ENCODE data around the gene FAM168B.
A peak's percentile ranks its signal among the peaks of the same experiment; 100 is the strongest.

Gene FAM168B

GRCh38 chr2:131054488-131054887, 38.8 kb downstream of the FAM168B start:
- no peak for DNase-seq

DNA sequence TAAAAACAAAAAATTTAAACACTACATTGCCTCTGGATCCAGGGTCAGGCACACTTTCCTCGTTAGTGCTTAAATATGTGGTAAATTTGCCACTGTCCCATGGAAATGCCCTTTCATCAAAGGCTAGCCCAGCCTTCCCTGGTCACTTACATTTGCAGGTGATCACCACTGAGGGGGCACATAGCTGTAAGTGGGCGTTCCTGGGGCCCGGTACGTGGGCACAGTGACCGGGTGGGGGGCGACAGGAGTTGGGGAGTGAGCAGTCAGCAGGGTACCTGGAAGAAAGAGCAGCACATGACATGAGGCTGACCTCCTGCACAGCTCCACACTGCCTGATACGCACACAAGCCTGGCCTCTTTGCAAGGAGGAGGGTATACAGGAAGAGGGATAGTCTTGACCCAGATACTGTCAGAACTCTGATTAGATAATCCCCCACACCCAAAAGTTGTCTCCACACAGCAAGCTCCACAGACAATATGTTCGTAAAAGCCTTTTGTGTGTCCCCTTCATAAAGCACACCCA, 40.5 kb downstream of the FAM168B start:
- no peak for DNase-seq

DNA sequence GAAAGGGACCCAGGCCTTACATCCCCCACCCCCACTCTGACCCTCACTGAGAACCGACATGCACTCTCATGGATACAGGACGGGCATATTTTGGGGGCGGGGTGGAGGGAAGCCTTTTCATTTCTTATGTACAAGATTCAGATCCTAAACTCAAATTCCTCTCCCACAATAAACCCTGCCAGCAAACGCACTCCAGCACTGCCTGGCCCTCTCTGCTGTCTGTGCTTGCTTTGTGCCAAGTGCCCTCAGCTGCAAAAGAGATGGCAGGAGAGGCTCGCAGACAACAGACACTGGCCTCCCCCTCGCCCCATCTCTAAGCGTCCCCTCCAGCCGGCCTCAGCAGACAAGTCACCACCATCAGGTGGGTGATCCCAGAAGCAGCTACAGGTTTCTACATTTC, 42.4 kb downstream of the FAM168B start:
- no peak for DNase-seq

GRCh38 chr2:131049150-131049718, 44.0 kb downstream of the FAM168B start:
- no peak for DNase-seq

DNA sequence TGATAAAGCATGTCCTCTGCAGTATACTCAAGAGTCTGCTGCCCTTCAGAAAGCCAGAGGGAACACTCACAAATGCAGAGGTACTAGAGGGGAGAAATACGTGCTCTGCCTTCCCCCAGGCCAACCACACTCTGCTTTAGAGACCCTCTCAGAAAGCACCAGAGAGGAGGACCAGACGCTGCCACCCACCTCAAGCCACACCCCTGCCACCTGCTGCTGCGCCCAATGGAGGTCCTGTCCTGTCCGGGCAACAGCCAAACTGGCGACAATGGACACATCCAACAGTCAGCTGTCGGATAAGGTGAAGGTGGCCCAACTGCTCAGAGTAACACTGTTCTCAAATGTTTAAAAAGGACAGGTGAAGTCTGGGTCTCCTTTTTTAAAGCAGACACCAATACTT, 44.6 kb downstream of the FAM168B start:
- no peak for DNase-seq

DNA sequence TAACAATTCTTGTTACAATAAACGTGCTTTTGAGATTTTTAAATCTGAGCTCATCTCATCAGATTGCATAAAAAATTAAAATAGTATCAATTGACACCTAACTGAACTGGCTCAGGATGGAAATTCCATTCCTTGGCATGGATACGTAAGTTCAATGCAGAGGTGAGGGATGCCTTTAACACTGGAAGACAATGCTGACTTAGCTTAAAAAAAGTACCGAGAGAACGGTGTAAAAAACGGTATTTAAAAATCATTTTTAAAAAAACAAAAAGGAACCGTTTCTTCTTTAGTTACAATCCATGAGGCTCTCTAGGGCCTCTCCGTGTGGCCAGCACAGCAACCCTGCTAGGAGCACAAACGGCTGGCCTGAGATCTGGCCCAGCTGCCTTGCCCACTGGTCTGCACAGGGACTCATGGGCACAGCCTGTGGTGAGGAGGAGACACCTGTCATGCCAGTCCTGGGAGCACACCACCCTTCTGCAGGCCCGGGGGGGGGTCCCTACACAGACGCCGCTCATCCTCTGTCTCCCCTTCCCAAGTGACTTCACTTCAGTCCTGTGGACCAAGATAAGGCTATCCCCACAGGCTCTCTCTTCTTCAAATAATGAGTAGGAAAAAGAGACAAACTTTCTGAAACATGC, 45.2 kb downstream of the FAM168B start:
- DNase-seq, result no peak

GRCh38 chr2:131046918-131047652, 46.2 kb downstream of the FAM168B start:
- DNase-seq, result no peak

- DNase-seq, result no peak
Observed at GRCh38 chr2:131046028-131046917, 47.0 kb downstream of the FAM168B start.

DNA sequence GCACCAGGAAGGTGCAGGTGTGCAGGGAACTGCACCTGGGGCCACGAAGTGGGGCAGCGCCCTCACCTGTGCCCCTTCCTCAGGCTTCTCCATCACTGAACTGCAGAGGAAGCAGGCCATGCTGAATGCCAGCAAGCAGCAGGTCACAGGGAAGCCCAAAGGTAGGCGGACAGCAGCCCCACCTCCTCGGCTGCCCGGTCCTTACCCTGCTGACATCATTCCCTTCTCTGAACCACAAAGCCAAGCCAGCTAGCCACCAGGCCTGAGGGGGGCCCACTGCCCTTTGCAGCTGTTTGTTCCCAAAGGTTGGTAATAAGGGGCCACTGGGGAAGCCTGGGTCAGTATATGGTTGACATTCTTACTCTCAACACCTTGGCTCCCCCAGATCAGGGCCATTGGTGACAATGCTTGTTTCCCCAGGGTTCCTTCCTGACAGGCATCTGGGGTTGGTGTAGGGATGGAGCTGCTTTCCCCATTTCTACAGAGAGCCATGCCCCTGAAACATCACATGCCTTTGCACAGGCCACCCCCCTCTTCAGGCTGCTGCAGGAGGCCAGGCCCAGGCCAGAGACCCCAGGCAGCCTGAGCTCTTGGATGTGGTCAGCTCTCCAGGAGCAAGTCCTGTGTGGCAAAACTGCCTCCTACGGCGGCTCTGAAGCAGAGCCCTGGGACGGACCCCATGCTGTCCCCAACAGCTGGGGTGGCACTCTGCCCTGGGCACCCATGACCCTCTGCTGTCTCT, 47.8 kb downstream of the FAM168B start:
- DNase-seq, result no peak

- DNase-seq, result no peak
Observed at GRCh38 chr2:131044757-131045150, 48.5 kb downstream of the FAM168B start.

GRCh38 chr2:131044075-131044756, 49.0 kb downstream of the FAM168B start:
- no peak for DNase-seq

DNA sequence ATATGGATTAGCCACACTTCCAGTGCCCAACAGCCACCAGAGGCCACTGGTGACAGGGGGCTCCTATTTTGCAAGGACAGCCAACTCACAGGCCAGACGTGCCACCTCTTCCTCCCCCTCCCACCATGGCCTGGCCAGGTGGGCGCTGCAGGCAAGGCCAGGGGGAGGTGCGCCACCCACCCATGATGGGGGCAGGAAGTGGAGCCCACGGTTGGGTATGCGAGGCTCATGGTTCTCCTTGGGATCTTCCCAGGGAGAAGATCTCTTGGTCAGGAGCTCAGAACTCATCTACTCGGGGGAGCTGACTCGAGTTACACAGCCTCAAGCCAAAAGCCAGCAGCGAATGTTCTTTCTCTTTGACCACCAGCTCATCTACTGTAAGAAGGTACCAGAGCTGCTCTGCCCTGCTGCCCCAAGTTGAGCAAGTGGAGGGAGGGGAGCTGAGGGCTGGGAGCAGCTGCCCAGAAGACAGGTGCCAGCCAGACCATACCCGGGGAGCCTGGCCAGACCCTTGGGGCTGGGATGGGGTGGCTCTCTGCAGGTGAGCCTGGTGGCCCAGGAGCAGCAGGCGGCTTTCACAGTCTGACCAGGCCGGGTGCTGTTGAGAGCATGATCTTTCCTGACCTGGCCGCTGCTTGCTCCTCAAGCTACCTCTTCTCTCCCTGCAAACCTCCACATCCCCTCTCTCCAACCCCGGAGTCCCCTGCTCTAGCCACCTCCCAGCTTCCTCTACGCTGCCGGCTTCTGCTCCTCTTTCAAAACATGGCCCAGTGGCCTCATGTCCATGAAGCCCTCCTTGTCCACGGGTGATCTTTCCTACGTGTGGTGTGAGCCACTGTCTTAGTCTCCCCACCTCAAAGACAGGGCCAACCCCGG, 49.8 kb downstream of the FAM168B start:
- no peak for DNase-seq

- no peak for DNase-seq
Observed at GRCh38 chr2:131042148-131042775, 51.0 kb downstream of the FAM168B start.

GRCh38 chr2:131041402-131042147, 51.7 kb downstream of the FAM168B start:
- DNase-seq, result no peak

GRCh38 chr2:131040661-131041401, 52.4 kb downstream of the FAM168B start:
- DNase-seq, result no peak

DNA sequence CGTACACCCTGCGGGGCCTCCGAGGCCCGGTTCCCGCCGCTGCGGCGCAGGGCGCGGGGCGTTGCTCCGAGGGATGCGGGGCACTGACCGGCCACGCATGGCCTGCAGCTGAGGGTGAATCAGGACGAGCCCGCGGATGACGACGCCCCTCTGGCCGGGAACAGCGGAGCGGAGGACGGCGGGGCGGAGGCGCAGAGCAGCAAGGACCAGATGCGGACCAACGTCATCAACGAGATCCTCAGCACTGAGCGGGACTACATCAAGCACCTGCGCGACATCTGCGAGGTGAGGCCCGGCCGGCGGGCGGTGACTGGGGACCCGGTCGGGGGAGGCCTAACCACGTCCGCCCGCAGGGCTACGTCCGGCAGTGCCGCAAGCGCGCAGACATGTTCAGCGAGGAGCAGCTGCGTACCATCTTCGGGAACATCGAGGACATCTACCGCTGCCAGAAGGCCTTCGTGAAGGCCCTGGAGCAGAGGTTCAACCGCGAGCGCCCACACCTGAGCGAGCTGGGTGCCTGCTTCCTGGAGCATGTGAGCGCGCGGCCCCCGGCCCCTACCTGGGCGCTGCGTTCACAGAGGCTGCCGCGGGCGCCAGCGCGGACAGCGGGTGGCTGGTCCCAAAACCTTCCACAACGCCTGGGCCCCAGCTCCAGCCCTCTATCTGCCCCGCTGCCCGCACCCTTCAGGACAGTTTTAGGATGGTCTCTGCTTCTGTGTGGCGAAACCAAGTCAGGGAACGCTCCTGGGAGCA, 53.2 kb downstream of the FAM168B start:
- peak; percentile 31 for DNase-seq

GRCh38 chr2:131039535-131039907, 53.7 kb downstream of the FAM168B start:
- DNase-seq, result no peak

DNA sequence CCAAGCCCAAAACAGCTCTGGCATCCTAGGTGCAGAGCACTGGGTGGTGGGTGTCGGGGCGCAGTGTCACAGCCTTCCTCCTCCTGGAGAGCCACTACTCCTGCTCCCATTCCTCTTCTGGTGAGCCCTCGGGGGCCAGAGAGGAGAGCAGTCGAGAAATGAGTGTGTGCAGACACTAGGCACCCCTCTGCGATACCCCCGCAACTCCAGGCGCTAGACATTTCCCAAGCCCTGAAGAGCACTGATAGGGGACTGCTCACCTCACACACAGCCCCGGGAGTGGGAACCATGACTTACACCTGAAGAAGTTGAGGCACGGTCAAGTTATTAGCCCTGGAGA, 54.2 kb downstream of the FAM168B start:
- no peak for DNase-seq
